Smooth muscle cell (in vitro differentiated cells): ENCODE results near the gene TBX18. TPM values are rescaled to one million over a fixed set of nuclear protein-coding genes. Genes with fewer than 3 reads are reported as not detected.

Source experiments
- DNase-seq: peaks from one replicate; lab custom pipeline; 2025; ENCODE audit not compliant: unreplicated experiment; lab: John Stamatoyannopoulos, UW
- H2AFZ ChIP-seq: fragments of 200-600 bp; sonication (generic); 2 replicates; pipeline ENCODE4 v1.6.0; 2016; ENCODE audit warnings: antibody characterized with exemption, low read depth, mild to moderate bottlenecking
- H3F3A ChIP-seq: fragments of 200-600 bp; sonication (generic); 2 replicates; pipeline ENCODE4 v1.6.0; 2017; ENCODE audit warnings: antibody characterized with exemption, low read depth
- H3K27ac ChIP-seq: fragments of 200-600 bp; sonication (generic); 2 replicates; pipeline ENCODE4 v1.5.1; 2016; ENCODE audit warnings: low read depth, mild to moderate bottlenecking
- H3K27me3 ChIP-seq: fragments of 200-600 bp; sonication (generic); 2 replicates; pipeline ENCODE4 v1.6.1; 2016; ENCODE audit warnings: low read depth, mild to moderate bottlenecking
- H3K36me3 ChIP-seq: fragments of 200-600 bp; sonication (generic); 2 replicates; pipeline ENCODE4 v1.5.1; 2016; ENCODE audit warnings: low read depth
- H3K4me1 ChIP-seq: fragments of 200-600 bp; sonication (generic); 2 replicates; pipeline ENCODE4 v1.5.1; 2016; ENCODE audit warnings: low read depth
- H3K4me2 ChIP-seq: fragments of 200-600 bp; sonication (generic); 2 replicates; pipeline ENCODE4 v1.6.0; 2016; ENCODE audit warnings: mild to moderate bottlenecking
- H3K4me3 ChIP-seq: fragments of 200-600 bp; sonication (generic); 2 replicates; pipeline ENCODE4 v1.5.1; 2016; ENCODE audit warnings: mild to moderate bottlenecking
- H3K79me2 ChIP-seq: fragments of 200-600 bp; sonication (generic); 2 replicates; pipeline ENCODE4 v1.6.0; 2016; ENCODE audit warnings: low read depth, mild to moderate bottlenecking
- H3K9ac ChIP-seq: fragments of 200-600 bp; sonication (generic); 2 replicates; pipeline ENCODE4 v1.6.0; 2016; ENCODE audit warnings: low read depth
- H3K9me3 ChIP-seq: fragments of 200-600 bp; sonication (generic); replicated peaks from 2 replicates; pipeline ENCODE4 v1.5.1; 2016; ENCODE audit warnings: low read depth
- H4K20me1 ChIP-seq: fragments of 200-600 bp; sonication (generic); 2 replicates; pipeline ENCODE4 v1.6.0; 2016; ENCODE audit warnings: low read depth
- CTCF ChIP-seq: fragments of 200-600 bp; sonication (generic); IDR thresholded peaks from 2 replicates; pipeline ENCODE4 v1.5.1; 2017; ENCODE audit warnings: borderline replicate concordance, mild to moderate bottlenecking, antibody characterized with exemption; ENCODE audit not compliant: insufficient read depth, poor library complexity, severe bottlenecking
- WGBS: methylation state at CpG from one replicate; pipeline ENCODE4 v1.1.7; 2016; ENCODE audit warnings: low lambda C conversion rate; 5-methylcytosine and 5-hydroxymethylcytosine counted together
- polyA plus RNA-seq: library from polyadenylated mRNA; unstranded; fragments of >200 nt; fragmentation: Nextera tagmentation; extraction: Ambion mirVana; gene quantifications from 2 replicates; pipeline ENCODE4 v1.2.1, GENCODE V29; 2016
- total RNA-seq: library from RNA; depleted of rRNA; stranded (reverse); fragments of >200 nt; gene quantifications from 2 replicates; pipeline ENCODE4 v1.2.3, GENCODE V29; 2014

Gene TBX18
- total and polyA plus RNA-seq, 2 experiments from 2014 or later, result 0.59 to 2.3 TPM

GRCh38 chr6:84769306-84769705 lies 4.9 kb upstream of the TBX18 start:
- no peak for TF ChIP-seq CTCF
- H3K4me3 ChIP-seq, result no peak overlapping the region
- no peaks in the 10 kb centered on the region for H3K9me3 ChIP-seq
- no peak for DNase-seq
- no peaks in the 10 kb centered on the region for H3K4me1 ChIP-seq
- no peak overlapping the region for H2AFZ ChIP-seq
- no peak overlapping the region for H3K27ac ChIP-seq
- no peaks in the 10 kb centered on the region for H3K36me3 ChIP-seq
- no peaks in the 10 kb centered on the region for H4K20me1 ChIP-seq
- H3K4me2 ChIP-seq, result no peak overlapping the region
- no peak overlapping the region for H3K9ac ChIP-seq
- peaks cover 96% of the 10 kb centered on the region for H3K27me3 ChIP-seq
- 11% methylated on average over 5 of the region's 5 CpGs for WGBS
- H3K79me2 ChIP-seq, result no peaks in the 10 kb centered on the region
- H3F3A ChIP-seq, result no peaks in the 10 kb centered on the region

GRCh38 chr6:84768442-84769174 lies 4.2 kb upstream of the TBX18 start:
- no peak overlapping the region for H3K9ac ChIP-seq
- no peak for TF ChIP-seq CTCF
- no peak overlapping the region for H2AFZ ChIP-seq
- H3K27ac ChIP-seq, result no peak overlapping the region
- peaks cover under 1% of the 10 kb centered on the region for H3K4me1 ChIP-seq
- DNase-seq, result no peak
- no peaks in the 10 kb centered on the region for H3K36me3 ChIP-seq
- WGBS, result 4% methylated on average over 31 of the region's 31 CpGs
- peak overlapping the region; percentile 17 for H3K4me3 ChIP-seq
- H3K4me2 ChIP-seq, result peak overlapping the region; percentile 79
- H3K9me3 ChIP-seq, result no peaks in the 10 kb centered on the region
- no peaks in the 10 kb centered on the region for H4K20me1 ChIP-seq
- peaks cover 91% of the 10 kb centered on the region for H3K27me3 ChIP-seq
- H3F3A ChIP-seq, result no peaks in the 10 kb centered on the region
- no peaks in the 10 kb centered on the region for H3K79me2 ChIP-seq

- H2AFZ ChIP-seq, result no peak overlapping the region
- no peaks in the 10 kb centered on the region for H3K79me2 ChIP-seq
- H3K9me3 ChIP-seq, result no peaks in the 10 kb centered on the region
- peaks cover 91% of the 10 kb centered on the region for H3K27me3 ChIP-seq
- no peak overlapping the region for H3K27ac ChIP-seq
- TF ChIP-seq CTCF, result no peak
- no peak overlapping the region for H3K9ac ChIP-seq
- no peak for DNase-seq
- H3K4me2 ChIP-seq, result no peak overlapping the region
- no peaks in the 10 kb centered on the region for H4K20me1 ChIP-seq
- H3K4me3 ChIP-seq, result no peak overlapping the region
- no peaks in the 10 kb centered on the region for H3F3A ChIP-seq
- WGBS, result 17% methylated on average over 14 of the region's 14 CpGs
- H3K4me1 ChIP-seq, result peaks cover 6% of the 10 kb centered on the region
- H3K36me3 ChIP-seq, result no peaks in the 10 kb centered on the region
Observed at GRCh38 chr6:84767526-84768201, 3.3 kb upstream of the TBX18 start.
